Stimulated activated CD4-positive, alpha-beta T cell treated with anti-CD3 and anti-CD28 coated beads, Interleukin-2, amount 100 ng/mL, for 4 hours (primary cell): ENCODE measurements around the gene ATP9B.
"Not testable (repeated sequence)": the region's sequence is repeated elsewhere in the genome, so short reads cannot be mapped to it uniquely, and the experiment has no call there.

Experiments used
- DNase-seq: peaks from one replicate; pipeline ENCODE4 v3.0.0-alpha.2; 2020; ENCODE audit warnings: low read depth

Gene ATP9B

DNA sequence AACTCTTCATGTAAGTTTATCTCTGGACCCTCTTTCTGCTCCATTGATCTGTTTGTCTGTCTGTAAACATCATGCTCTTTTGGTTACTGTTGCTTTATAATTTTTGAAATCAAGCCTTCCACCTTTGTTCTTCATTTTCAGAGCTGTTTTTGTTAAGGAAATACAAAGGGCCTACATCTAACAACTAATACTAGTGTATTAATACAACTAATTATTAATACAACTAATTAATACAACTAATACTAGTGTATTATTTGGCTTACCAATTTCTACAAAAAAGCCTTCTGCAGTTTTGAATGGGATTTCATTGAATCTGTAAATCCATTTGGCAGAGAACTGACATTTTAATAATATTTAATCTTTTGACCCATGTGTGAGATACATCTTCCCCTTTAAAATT is 66.7 kb downstream of the ATP9B start:
- no peak for DNase-seq

DNA sequence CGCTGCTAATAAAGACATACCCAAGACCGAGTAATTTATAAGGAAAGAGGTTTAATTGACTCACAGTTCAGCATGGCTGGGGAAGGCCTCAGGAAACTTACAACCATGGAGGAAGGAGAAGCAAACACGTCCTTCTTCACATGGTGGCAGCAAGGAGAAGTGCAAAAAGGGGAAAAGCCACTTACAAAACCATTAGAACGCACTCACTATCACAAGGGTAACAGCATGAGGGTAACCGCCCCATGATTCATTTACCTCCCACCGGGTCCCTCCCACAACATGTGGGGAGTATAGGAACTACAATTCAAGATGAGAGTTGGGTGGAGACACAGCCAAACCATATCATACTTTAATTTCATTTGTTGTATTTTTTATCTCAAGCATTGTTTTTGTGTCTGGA is 67.5 kb downstream of the ATP9B start:
- DNase-seq, result no peak

DNA sequence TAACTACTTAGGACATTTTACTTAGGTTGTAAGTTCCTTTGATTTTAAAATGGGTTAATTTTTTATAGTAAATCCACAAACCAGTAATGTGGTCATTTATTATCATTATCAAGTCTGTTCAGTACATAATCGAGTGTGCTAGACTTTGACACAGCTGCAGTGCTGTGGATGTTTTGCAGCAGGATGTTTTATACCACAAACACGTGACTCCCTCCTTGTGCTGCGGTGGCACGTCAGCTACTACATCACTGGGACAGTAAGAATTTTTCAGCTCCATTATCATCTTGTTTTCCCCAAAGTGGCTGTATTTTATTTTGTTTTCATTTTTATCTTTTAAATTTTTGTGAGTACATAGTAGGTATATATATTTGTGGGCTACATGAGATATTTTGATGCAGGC is 70.0 kb downstream of the ATP9B start:
- no peak for DNase-seq

DNA sequence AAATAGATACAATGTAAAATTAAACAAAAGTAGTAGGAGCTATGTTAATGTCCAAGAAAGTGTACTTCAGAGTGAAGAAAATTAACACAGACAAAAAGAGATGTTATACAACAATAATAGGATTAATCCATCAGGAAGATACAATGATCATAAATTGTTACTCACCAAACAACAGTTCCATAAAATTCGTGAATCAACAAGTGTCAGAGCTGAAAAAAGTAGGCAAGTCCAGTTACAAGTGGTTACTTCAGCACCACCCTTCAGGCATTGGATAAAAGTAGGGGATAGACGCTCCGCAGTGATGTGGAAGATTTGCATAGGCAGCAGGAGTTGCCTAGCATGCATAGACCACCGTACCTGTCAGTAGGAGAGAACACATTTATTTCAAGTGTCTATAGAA is 77.8 kb downstream of the ATP9B start:
- DNase-seq, result no peak

DNA sequence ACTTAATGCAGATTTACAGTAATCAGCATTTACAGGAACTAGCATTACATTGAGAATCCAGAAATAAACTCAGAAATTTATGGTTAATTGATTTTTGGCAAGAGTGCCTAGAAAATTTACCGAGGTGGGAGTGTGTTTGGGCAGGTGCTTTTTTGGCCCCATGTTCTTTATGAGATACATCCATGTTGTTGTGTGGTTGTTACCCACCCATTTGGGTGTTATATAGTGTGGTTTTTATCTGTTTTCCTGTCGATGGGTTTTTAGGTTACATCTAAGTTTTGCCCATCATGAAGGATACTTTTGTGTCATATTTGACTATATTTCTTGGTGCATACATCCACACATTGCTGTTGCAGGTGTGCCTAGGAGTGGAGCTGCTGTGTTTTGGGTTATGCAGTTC is 82.0 kb downstream of the ATP9B start:
- no peak for DNase-seq

DNA sequence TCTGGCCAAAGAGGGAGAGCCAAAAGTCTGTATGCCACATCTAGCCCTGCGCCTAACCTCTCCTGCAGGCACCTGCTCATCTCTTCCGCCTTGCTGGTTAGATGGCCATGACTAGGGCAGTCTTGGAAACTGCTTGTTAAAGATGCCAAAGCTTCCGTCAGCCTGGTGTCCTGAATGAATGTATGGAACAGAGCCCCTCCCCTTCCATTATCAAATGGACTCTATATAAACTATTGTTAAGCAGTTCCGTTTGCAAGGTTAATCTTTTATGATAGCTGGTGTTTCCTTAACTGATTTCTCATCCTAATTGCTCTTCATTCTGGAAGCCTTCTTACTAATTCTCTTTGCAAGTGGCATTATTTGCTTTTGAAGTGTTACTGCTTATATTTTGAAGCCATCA is 87.1 kb downstream of the ATP9B start:
- DNase-seq, result no peak

DNA sequence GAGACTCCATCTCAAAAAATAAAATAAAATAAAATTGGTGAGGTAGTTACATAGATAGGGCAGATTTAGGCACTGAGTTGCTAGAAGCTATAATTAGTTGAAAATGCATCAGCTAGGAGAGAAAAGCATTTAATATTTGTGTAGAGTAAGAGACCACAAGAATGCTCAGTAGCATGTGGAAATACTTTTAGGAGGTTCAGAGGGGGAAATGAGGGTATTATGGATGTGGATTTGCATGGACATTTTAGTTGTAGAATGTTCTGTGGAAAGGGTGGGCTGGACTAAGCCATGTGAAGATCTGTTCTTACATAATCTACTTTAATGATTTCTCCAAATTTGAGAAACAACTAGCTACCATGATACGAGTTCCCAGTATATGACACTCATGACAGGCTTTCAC is 95.5 kb downstream of the ATP9B start:
- DNase-seq, result no peak

DNA sequence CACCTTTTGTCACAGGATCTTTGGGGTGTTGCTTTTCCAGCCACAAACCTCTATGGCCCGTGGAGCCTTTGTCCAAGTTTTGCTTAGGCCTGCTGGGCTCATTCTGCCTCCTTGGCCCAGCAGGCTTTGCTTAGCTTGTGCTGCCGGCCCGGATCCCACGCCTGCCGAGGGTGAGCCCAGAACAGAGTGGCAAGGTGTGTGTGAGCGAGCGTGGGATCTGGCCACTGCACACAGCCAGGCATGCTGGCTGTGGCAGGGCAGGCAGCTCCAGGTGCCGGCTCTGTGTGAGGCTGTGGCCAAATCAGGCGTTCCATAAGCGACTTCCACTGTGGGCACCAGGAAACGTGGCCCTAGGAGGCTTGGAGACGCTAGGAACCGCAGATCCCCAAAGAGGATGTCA is 97.5 kb downstream of the ATP9B start:
- no peak for DNase-seq

DNA sequence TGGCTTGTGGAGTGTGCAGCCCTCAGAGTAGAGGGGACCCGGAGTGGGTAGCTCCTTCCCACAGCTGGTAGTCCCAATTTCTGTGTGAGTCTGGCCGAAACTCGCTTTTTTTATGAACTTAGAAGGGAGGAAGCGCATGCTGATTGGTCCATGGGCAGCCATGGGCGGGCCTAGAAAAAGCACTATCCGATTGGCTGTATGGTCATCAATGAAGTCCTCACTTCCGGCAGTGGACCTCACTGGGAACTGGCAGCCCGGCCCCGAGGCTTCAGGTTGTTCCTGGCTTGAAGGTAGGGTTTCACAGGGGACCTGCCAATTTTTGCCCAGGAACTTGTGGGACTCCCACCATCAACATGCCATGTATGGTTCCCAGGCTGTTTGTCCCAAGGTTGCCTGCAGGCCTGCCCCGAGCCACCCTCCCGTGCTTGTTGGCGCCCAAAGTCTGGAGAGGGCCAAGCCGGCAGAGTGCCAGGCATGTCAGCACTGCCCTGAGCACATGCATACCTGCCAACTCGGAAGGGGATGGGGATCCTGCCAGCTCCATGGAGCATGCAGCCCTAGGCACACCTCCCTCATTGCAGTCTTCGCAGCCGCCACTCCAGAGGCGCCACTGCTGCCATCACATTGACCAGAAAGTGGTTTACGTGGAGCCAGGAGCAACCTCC is 98.5 kb downstream of the ATP9B start:
- DNase-seq, result no peak

DNA sequence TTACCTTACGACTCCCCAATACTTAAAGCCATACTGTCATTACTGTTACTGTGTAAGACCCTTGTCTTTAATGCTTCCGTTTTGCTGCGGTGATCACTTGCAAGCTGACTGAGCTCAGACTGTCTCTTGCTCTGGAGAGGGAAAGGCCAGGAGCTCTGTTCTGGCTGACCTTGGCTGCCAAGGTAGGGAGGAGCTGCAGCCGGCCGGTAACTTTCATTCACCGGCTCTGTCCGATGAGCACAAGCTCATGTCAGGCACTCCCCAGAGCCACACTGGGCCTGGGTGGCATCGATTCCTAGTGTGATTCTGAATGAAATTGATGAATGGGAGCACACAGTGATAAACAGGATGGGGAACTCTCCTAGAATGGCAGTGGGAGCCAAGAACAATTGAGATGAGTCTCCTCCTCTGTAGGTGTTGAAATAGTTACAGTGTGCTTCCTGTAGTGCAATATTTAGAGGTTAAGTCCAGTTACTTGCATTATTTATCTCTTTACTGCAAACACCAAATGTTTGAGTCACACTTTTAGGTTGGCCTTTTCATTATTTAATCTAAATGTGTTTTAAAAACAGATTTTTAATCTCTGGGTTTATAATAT is 100.9 kb downstream of the ATP9B start:
- no peak for DNase-seq

DNA sequence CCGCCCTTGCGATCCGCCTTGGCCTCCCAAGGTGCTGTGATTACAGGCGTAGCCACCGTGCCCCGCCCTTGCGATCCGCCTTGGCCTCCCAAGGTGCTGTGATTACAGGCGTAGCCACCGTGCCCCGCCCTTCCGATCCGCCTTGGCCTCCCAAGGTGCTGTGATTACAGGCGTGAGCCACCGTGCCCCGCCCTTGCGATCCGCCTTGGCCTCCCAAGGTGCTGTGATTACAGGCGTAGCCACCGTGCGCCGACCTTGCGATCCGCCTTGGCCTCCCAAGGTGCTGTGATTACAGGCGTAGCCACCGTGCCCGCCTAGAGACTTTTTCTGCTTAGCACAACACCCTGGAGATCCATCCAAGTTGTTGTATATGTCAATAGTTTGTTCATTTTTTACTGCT is 103.1 kb downstream of the ATP9B start:
- DNase-seq, result not testable (repeated sequence)

DNA sequence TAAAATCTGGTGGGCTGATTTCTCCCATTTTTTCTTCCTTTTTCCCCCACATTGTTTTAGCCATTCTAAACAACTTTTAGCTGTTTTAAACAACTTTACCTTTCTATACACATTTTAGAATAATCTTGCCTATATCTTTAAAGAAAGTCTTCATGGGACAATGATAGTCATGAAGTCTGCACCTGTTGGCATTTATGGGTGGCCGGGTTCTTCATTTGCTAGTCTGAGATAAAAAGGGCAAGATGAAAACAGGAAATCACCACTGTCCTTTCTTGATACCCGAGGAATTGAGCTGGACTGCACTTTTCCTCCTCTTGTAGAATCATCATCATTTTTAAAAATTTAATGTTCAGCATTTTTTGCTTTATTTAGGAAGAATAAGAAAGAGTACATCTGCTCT is 104.5 kb downstream of the ATP9B start:
- DNase-seq, result no peak

DNA sequence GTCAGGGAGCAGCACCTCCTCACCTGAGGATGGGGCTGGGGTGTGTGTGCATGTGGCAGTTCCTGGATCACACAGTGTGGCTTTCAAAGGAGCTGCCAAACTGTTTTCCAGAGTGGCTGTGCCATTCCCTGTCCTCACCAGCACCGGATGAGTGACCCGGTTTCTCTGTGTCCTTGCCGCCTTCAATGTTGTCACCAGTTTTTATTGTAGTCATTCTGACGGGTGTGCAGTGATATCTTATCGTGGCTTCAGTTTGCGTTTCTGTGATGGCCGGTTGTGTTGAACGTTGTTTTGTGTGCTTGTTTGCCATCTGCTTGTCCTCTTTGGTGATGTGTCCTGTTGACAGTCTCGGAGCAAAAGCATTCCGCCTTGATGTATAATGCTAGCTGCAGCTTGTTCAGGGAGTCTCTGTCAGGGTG is 108.9 kb downstream of the ATP9B start:
- DNase-seq, result no peak

DNA sequence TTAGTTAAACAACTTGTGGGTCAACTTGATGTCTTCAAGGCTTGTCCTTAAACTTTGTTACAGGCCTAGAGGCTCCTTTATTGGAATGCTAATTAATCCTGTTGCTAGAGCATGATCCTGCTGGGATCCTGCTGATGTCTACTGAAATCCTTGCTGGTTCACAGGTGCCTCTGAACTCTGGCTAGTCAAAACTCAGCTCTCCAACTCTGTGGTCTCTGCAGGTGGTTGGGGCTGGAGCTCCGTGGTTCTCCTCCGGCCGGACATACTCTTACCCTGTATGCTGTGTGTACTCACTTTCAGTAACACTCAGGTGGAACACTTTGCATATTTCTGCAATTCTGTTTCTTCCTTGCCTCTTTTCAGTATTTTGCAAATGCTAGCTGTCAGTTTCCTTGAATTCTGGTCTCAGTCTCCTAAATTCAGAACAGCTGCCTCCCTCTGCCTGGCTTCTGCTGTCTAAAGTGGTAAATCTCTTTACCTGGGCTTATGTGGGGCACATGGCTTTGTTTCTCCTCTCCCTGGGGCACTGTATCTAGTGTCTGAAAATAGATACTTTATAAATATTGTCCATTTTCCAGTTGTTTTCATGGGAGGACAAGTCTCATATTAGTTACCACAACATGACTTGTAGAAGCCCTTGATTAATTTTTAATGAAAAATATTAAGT is 113.0 kb downstream of the ATP9B start:
- no peak for DNase-seq

DNA sequence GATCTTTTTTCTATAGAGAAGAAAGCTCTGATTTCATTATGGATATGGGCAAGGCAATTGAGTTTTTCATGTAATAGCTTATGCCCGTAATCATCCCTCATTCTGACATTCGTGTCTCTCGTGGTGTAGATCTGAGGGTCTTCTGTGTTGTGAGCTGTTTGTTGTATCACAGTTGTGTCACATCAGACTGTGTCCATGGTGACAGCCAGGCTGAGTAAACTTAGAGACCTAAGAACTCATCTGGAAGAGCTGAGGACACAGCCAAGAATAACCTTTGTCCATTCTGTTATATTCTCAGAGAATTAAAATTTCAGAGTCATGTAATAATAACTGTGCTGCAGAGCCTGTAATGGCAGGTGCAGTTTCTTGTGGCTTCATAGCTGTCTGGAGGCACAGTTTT is 116.5 kb downstream of the ATP9B start:
- no peak for DNase-seq

DNA sequence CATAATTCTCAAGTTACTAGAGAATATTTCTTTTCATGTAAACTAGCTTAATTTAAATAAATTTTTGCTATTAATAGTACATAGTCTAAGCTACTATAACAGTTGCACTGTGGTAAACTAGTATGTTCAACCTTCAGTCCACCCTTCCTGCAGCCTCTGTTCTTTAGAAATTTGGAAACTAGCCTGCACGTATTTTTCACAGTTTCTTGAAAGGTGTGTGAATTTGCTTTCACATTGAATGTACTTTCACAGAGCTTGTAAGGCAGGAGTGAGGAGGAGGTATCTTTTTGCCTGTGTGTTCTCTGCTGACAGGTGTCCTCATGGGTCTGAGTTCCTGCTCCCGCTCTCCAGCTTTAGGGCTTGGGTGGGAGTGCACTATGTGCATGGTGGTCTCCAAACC is 117.5 kb downstream of the ATP9B start:
- DNase-seq, result no peak

DNA sequence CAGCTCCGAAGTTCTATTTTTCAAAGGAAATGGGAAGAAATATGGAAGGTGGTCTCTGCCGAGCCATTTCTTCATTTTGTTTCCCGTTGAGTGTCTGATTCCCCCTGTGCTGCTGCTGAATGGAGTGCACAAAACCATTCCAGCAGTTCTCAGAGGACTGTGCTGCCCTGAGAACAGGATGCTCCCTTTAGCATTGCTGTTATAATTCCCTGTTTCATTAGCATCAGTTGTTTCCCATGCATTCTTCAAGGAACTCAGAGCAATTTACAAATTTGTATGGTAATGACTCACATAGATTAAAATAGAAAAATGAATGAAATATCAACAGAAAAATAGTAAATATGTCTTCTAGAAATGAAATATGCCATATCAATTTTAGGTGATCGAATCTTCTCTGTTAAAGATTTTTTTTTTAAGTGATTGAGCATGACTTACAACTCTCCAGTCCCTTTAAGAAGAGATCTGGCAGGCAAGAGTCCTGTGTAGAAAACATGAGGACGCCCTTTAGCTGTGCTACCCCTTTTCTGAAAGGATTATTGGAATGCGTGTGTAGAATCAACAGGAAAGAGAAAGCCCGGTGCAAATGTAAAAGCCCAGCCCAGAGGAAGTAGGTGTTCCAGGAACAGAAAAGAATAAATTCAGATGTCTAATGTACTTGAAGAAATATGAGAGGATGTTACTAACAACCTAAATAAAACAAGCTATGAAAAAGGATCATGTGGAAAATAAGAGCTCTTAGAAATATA is 118.5 kb downstream of the ATP9B start:
- no peak for DNase-seq

DNA sequence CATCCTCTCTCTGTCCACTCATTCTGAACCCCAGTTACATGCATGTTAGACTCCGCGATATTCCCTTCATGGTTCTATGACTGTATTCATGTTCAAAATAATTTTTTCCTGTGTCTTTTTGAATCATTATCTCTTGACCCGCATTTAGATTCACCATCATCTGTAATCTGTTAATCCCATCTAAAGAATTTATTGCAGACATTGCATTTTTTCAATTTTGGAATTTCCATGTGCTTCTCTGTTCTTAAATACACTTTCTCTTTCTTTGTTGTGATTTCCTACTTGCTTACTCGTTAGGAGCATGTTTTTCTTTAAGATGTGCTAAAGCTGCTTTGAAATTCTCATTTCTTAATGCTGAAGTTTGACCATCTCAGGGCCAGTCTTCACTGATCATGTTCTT is 122.2 kb downstream of the ATP9B start:
- no peak for DNase-seq

DNA sequence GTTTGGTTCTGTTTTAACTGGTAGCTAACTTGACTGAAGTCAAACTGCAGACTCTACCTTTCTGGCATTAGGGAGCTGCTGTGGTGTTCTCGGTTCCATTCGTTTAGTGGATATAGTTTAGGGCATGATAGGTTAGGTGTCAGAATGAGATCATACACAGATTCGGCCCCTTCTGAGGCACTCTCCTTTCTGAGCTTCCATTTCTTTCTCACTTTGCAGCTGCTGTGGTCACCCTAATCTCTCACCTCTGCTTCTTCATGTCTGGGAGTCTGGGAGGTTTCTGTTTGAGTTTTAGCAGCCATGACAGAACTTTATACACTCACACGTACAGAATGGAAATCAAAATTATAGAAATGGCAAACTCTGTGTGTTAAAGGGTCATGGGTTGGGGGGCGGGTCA is 122.8 kb downstream of the ATP9B start:
- no peak for DNase-seq

DNA sequence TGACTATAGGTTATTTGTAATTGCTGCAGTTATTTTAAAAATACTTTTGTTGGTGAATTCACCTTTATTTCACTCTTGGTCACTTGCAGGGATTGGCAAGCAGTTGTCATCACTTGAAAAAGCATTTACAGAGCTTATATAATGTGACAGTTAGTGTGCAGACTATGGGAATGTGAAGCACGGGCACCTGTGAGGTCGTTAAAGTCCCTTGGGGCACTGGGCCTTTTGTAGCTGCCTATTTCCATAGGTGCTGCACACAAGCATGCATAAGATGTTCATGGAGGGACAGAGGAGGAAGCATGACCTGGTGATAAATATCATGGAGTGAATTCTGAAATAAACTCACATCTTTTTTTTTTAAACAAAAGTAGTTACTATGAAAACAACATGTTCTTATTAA is 124.6 kb downstream of the ATP9B start:
- DNase-seq, result no peak

DNA sequence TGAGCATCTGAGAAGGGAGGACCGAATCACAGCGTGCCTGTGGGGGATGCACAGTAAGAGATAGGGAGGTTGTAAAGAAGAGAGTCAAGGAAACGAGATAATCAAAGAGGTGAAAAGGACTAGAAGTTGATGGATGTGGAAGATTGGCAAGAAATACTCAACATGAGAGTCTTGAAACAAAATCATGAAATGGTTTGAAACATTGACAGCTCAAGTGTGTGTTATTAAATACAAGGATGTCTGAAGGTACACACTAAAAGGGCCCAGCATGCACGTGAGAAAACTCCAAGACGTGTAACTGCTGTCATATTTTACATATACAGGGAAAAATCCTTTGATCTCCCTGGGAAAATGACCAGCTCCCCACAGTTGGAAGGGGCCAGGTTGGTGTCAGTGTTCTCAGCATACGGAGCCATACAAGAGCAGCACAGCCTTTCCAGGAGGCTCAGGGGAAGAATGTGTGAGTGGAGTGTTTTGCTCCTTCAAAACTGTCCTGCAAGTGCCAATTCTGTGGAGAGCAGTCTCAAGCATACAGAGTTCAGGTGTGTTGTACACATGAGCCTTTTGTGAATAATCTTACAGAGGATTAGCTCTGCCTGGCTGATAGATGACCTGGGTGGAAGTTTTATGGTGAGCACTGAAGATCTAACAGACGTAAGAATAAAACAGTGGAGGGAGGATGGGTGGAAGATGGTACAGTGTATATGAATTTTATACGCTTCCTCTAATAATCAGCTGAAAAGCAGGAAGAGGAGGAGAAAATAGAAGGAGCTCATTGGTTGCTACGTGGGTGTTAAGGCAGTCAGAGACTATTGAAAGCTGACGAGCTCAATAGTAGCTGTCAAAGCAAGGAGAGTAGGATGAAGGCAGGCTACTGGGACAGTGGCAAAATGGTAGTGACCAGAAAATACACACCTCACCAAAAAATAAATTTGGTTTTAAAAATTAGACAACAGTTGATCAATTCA is 126.8 kb downstream of the ATP9B start:
- no peak for DNase-seq

DNA sequence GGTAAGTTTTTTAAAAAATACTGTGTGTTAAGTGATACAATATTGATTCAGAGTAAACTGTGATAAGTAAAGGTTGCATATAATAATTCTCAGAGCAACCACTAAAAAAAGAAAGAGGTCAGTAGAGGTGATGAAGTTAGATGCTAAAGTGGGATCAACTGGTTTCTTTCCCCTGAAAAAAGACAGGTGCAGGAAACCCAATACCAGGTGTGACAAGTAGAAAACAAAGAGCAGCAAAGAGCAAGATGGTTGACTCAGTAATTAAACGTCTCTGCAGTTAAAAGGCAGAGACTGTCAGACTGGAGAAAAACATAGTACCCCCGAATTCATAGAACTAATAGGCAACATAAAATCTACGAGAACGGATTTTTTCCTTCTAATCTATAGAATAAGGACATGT is 128.3 kb downstream of the ATP9B start:
- no peak for DNase-seq
